ENCODE results near the gene CXCL9.
"Not testable (repeated sequence)": the region's sequence is repeated elsewhere in the genome, so short reads cannot be mapped to it uniquely, and the experiment has no call there.

CXCL9 gene

GRCh38 chr4:76011700-76012387 is 4.5 kb upstream of the CXCL9 start:
- DNase-seq: no peak

- DNase-seq: no peak
Observed at GRCh38 chr4:76011018-76011670, 3.8 kb upstream of the CXCL9 start.

- DNase-seq: no peak
Observed at GRCh38 chr4:76010576-76010975, 3.3 kb upstream of the CXCL9 start.

GRCh38 chr4:76009311-76009710 is 2.0 kb upstream of the CXCL9 start:
- DNase-seq: no peak

GRCh38 chr4:76003620-76004019 is 3.7 kb downstream of the CXCL9 start:
- no peak for DNase-seq

GRCh38 chr4:76003035-76003434 is 4.3 kb downstream of the CXCL9 start:
- no peak for DNase-seq

GRCh38 chr4:76002176-76002575 is 5.1 kb downstream of the CXCL9 start:
- DNase-seq: no peak

GRCh38 chr4:76001700-76002099 is 5.6 kb downstream of the CXCL9 start:
- DNase-seq: no peak

GRCh38 chr4:76000279-76000678 is 7.0 kb downstream of the CXCL9 start:
- no peak for DNase-seq

- not testable (repeated sequence) for DNase-seq
Observed at GRCh38 chr4:75998525-75999147, 8.7 kb downstream of the CXCL9 start.

GRCh38 chr4:75997946-75998345 is 9.4 kb downstream of the CXCL9 start:
- DNase-seq: no peak

GRCh38 chr4:75997081-75997480 is 10.2 kb downstream of the CXCL9 start:
- DNase-seq: no peak

- DNase-seq: no peak
Observed at GRCh38 chr4:75995727-75996126, 11.6 kb downstream of the CXCL9 start.

- no peak for DNase-seq
Observed at GRCh38 chr4:75992462-75992861, 14.8 kb downstream of the CXCL9 start.

- no peak for DNase-seq
Observed at GRCh38 chr4:75989846-75990528, 17.3 kb downstream of the CXCL9 start.

GRCh38 chr4:75985116-75985515 is 22.2 kb downstream of the CXCL9 start:
- DNase-seq: no peak

GRCh38 chr4:75980576-75980975 is 26.7 kb downstream of the CXCL9 start:
- DNase-seq: no peak

- no peak for DNase-seq
Observed at GRCh38 chr4:75976177-75976576, 31.1 kb downstream of the CXCL9 start.

- no peak for DNase-seq
Observed at GRCh38 chr4:75973766-75974165, 33.5 kb downstream of the CXCL9 start.

GRCh38 chr4:75968084-75968483 is 39.2 kb downstream of the CXCL9 start:
- DNase-seq: no peak

GRCh38 chr4:75963558-75963957 is 43.8 kb downstream of the CXCL9 start:
- DNase-seq: no peak

GRCh38 chr4:75962072-75962471 is 45.2 kb downstream of the CXCL9 start:
- not testable (repeated sequence) for DNase-seq

GRCh38 chr4:75958546-75958945 is 48.8 kb downstream of the CXCL9 start:
- DNase-seq: not testable (repeated sequence)

GRCh38 chr4:75954811-75955210 is 52.5 kb downstream of the CXCL9 start:
- DNase-seq: not testable (repeated sequence)
